Neural crest cell (in vitro differentiated cells): Measurements from ENCODE around the gene HECW1. TPM values are rescaled to one million over a fixed set of nuclear protein-coding genes. Genes with fewer than 3 reads are reported as not detected.
A peak's percentile ranks its signal among the peaks of the same experiment; 100 is the strongest.
"Not testable (repeated sequence)": the region's sequence is repeated elsewhere in the genome, so short reads cannot be mapped to it uniquely, and the experiment has no call there.

Source experiments
- DNase-seq: peaks from one replicate; pipeline ENCODE4 v3.0.0; 2021; ENCODE audit warnings: low read depth, mixed read lengths, low spot score
- H3K27ac Mint-ChIP-seq: one replicate; pipeline ENCODE4 v1.8.0; 2021; ENCODE audit warnings: mild to moderate bottlenecking, mixed read lengths; ENCODE audit not compliant: unreplicated experiment
- H3K27me3 Mint-ChIP-seq: 2 replicates; pipeline ENCODE4 v1.8.0; 2021; ENCODE audit warnings: low read depth, mild to moderate bottlenecking, mixed read lengths
- H3K36me3 Mint-ChIP-seq: 2 replicates; pipeline ENCODE4 v1.8.0; 2021; ENCODE audit warnings: low read depth, mild to moderate bottlenecking, mixed read lengths
- H3K4me1 Mint-ChIP-seq: 2 replicates; pipeline ENCODE4 v1.8.0; 2021; ENCODE audit warnings: mixed read lengths
- H3K4me3 Mint-ChIP-seq: one replicate; pipeline ENCODE4 v1.8.0; 2021; ENCODE audit warnings: mild to moderate bottlenecking, mixed read lengths
- H3K9me3 Mint-ChIP-seq: 2 replicates; pipeline ENCODE4 v1.8.0; 2021; ENCODE audit warnings: mixed read lengths
- total RNA-seq: library from RNA; stranded (reverse); gene quantifications from 2 replicates; pipeline ENCODE4 v1.2.1, GENCODE V29; 2021
- TF ChIP-seq, protein P1 (sequence below): fragments of 200-600 bp; sonication (generic); conservative IDR thresholded peaks from 2 replicates; pipeline ENCODE4 v1.5.0; 2021; ENCODE audit warnings: antibody characterized with exemption, mild to moderate bottlenecking

The HECW1 gene
- total RNA-seq, 1 donor from 2014 or later: 3.6 TPM

DNA sequence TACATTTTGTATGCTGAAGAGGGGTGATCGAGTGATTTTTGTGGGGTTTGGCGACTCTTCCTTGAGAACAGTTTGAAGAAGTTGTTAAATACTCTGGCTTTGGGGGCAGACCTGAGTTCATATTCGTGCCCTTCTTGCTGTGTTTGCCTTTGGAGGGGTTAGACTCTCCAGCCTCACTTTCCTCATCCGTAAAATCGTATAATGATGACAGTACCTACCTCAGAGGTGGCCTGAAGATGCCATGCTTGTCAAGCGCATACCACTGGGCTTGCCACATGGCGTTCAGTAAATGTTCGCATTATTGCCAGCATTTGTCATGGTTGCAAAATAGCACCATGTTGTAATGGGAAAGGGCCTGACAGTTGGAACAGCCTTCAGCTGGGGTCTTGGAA, 471.7 kb downstream of the HECW1 start:
- no peaks in the 10 kb centered on the region for H3K36me3 Mint-ChIP-seq
- TF ChIP-seq, protein P1, sequence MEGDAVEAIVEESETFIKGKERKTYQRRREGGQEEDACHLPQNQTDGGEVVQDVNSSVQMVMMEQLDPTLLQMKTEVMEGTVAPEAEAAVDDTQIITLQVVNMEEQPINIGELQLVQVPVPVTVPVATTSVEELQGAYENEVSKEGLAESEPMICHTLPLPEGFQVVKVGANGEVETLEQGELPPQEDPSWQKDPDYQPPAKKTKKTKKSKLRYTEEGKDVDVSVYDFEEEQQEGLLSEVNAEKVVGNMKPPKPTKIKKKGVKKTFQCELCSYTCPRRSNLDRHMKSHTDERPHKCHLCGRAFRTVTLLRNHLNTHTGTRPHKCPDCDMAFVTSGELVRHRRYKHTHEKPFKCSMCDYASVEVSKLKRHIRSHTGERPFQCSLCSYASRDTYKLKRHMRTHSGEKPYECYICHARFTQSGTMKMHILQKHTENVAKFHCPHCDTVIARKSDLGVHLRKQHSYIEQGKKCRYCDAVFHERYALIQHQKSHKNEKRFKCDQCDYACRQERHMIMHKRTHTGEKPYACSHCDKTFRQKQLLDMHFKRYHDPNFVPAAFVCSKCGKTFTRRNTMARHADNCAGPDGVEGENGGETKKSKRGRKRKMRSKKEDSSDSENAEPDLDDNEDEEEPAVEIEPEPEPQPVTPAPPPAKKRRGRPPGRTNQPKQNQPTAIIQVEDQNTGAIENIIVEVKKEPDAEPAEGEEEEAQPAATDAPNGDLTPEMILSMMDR: no peak
- H3K4me3 Mint-ChIP-seq: peak overlapping the region; percentile 97
- peaks cover 21% of the 10 kb centered on the region for H3K4me1 Mint-ChIP-seq
- H3K9me3 Mint-ChIP-seq: no peaks in the 10 kb centered on the region
- H3K27me3 Mint-ChIP-seq: peaks cover 27% of the 10 kb centered on the region
- DNase-seq: no peak
- no peak overlapping the region for H3K27ac Mint-ChIP-seq

DNA sequence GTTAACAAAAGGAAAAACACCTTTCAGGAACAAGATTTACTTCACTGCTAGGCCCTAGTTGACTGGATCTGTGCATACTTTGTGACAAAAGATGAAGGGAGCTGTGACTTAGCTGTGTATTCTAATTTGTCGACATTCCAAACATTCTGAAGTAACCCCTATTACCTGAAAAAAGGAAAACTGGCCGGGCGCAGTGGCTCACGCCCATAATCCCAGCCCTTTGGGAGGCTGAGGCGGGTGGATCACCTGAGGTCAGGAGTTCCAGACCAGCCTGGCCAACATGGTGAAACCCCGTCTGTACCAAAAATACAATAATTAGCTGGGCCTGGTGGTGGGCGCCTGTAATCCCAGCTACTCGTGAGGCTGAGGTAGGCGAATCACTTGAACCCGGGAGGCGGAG, 472.3 kb downstream of the HECW1 start:
- not testable (repeated sequence) for DNase-seq, H3K9me3 Mint-ChIP-seq, H3K36me3 Mint-ChIP-seq, H3K27ac Mint-ChIP-seq
- Mint-ChIP-seq H3K27me3 (peaks cover 26% of the 10 kb centered on the region), H3K4me3 (peak overlapping the region; percentile 97), H3K4me1 (peaks cover 21% of the 10 kb centered on the region)

GRCh38 chr7:43585562-43585961, 473.1 kb downstream of the HECW1 start:
- H3K27ac Mint-ChIP-seq: no peak overlapping the region
- H3K4me1 Mint-ChIP-seq: peaks cover 21% of the 10 kb centered on the region
- peak overlapping the region; percentile 80 for H3K4me3 Mint-ChIP-seq

DNA sequence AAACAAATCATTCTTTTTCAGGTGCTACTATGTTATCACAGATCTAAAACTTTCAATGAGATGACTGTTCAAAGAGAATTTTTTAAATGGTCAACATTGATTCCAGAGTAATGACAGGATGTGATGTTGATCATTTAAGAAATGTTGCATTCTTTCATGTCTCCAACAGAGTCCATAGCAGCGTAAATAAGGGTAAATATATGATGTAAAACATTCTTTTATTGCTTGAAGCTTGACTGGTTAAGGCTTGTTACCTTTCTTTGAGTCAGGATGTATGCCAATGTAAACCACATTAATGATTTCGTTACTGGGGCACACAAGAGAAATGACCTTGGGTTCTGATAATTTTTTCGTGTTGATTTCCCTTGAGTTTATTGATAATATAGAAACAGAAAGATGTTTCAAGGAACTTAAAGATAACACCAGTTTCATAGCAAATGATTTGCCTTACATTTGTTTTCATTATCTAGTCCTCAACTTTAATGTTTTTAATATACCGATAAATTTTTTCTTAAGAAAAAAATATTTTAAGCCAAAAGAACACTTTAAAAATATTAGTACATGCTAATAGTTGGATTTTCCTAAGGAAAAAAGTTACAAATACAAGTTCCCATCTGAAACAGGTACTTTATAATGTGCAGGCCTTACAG, 473.9 kb downstream of the HECW1 start:
- peaks cover 15% of the 10 kb centered on the region for H3K27me3 Mint-ChIP-seq
- H3K9me3 Mint-ChIP-seq: no peaks in the 10 kb centered on the region
- no peak overlapping the region for H3K27ac Mint-ChIP-seq
- no peak for DNase-seq
- H3K4me3 Mint-ChIP-seq: peak overlapping the region; percentile 42
- TF ChIP-seq, protein P1: no peak
- peaks cover 26% of the 10 kb centered on the region for H3K4me1 Mint-ChIP-seq
- no peaks in the 10 kb centered on the region for H3K36me3 Mint-ChIP-seq

More at GRCh38 chr7:43585562-43585961, 473.1 kb downstream of the HECW1 start:
- H3K36me3 Mint-ChIP-seq: no peaks in the 10 kb centered on the region
- no peak for DNase-seq
- peaks cover 24% of the 10 kb centered on the region for H3K27me3 Mint-ChIP-seq
- no peaks in the 10 kb centered on the region for H3K9me3 Mint-ChIP-seq
- TF ChIP-seq, protein P1: no peak

GRCh38 chr7:43588477-43589132, 476.2 kb downstream of the HECW1 start:
- Mint-ChIP-seq H3K36me3 (no peaks in the 10 kb centered on the region), H3K4me3 (no peak overlapping the region), H3K27ac (no peak overlapping the region), H3K27me3 (peaks cover 2% of the 10 kb centered on the region), H3K4me1 (peaks cover 22% of the 10 kb centered on the region), H3K9me3 (no peaks in the 10 kb centered on the region)
- TF ChIP-seq, protein P1: no peak
- no peak for DNase-seq

GRCh38 chr7:43589133-43589478, 476.7 kb downstream of the HECW1 start:
- Mint-ChIP-seq H3K4me3 (no peak overlapping the region), H3K27ac (no peak overlapping the region), H3K27me3 (no peaks in the 10 kb centered on the region), H3K36me3 (no peaks in the 10 kb centered on the region), H3K9me3 (no peaks in the 10 kb centered on the region), H3K4me1 (peaks cover 17% of the 10 kb centered on the region)
- no peak for DNase-seq
- TF ChIP-seq, protein P1: no peak
